PFSK-1 (cell line): Measurements from ENCODE around the gene PDGFD.

Source experiments
- FOXP2 ChIP-seq: optimal IDR thresholded peaks from 2 replicates; pipeline ENCODE3; 2011; ENCODE audit warnings: borderline replicate concordance, control low read depth, inconsistent platforms; ENCODE audit not compliant: insufficient read depth; ENCODE audit errors: extremely low read length, extremely low read depth
- POLR2AphosphoS5 ChIP-seq: IDR thresholded peaks from 2 replicates; pipeline ENCODE4 v1.6.1; 2012; ENCODE audit warnings: low read depth, mild to moderate bottlenecking, control low read depth, low read length, moderate library complexity
- SIN3A ChIP-seq: IDR thresholded peaks from 2 replicates; pipeline ENCODE4 v1.6.1; 2012; ENCODE audit warnings: mild to moderate bottlenecking, low read length, moderate library complexity, borderline replicate concordance; ENCODE audit not compliant: insufficient read depth
- TAF1 ChIP-seq: IDR thresholded peaks from 2 replicates; pipeline ENCODE4 v1.6.1; 2012; ENCODE audit warnings: low read length, control low read depth, borderline replicate concordance; ENCODE audit not compliant: insufficient read depth
- TF ChIP-seq, protein P1 (sequence below), 2 experiments: IDR thresholded peaks; 2 replicates each; pipeline versions ENCODE4 v1.6.1 to v1.8.0; 2011 to 2012; ENCODE audit warnings: low read depth in 2 of 2, low read length in 2 of 2, control low read depth in 1 of 2, inconsistent platforms in 1 of 2, mild to moderate bottlenecking in 1 of 2, moderate library complexity in 1 of 2; ENCODE audit not compliant: insufficient read depth in 1 of 2

The PDGFD gene

DNA sequence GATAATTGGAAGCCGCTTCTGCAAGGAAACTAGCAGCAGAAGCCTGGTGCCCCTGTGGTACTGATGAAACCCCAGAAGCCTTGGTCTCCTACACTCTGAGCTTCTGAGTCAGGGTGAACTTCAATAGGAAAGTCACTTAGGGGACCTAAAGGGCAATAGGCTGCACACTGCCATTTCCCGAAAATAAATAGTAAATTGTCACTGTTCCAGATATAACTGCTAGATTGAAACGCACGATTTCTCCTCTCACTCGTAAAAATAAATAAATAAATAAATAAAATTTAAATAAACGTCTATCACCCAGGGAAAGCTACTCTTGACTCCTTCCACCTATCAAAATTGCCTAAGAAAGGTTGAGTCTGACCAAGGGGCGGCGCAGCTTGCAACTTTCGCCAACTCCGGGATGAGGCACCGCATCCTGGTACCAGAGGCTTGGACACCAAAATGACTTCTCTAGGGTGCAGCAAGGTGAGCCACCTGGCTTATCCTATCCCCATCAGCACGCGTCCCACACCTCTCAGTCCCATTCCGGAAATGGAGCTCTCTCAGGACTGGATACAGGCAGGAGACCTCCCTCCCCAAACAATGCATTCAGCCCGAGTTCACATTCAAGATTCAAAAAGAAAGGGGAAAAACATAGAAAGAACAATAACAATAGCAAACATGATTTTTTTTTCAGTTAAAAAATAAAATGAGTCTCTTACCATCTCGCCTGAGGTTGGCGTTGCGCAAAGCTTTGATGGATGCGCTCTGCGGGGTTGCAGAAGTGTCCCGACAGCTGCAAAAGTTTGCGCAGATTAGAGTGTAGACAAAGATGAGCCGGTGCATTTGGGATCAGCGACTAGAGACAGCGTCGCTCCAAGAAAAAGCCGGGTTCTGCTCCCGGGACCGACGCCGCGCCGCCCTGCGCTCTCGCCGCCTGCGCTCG is 583 bp downstream of the PDGFD start:
- TF ChIP-seq FOXP2, result no peak
- TF ChIP-seq, protein P1, sequence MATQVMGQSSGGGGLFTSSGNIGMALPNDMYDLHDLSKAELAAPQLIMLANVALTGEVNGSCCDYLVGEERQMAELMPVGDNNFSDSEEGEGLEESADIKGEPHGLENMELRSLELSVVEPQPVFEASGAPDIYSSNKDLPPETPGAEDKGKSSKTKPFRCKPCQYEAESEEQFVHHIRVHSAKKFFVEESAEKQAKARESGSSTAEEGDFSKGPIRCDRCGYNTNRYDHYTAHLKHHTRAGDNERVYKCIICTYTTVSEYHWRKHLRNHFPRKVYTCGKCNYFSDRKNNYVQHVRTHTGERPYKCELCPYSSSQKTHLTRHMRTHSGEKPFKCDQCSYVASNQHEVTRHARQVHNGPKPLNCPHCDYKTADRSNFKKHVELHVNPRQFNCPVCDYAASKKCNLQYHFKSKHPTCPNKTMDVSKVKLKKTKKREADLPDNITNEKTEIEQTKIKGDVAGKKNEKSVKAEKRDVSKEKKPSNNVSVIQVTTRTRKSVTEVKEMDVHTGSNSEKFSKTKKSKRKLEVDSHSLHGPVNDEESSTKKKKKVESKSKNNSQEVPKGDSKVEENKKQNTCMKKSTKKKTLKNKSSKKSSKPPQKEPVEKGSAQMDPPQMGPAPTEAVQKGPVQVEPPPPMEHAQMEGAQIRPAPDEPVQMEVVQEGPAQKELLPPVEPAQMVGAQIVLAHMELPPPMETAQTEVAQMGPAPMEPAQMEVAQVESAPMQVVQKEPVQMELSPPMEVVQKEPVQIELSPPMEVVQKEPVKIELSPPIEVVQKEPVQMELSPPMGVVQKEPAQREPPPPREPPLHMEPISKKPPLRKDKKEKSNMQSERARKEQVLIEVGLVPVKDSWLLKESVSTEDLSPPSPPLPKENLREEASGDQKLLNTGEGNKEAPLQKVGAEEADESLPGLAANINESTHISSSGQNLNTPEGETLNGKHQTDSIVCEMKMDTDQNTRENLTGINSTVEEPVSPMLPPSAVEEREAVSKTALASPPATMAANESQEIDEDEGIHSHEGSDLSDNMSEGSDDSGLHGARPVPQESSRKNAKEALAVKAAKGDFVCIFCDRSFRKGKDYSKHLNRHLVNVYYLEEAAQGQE (IDR thresholded peaks at IDR 0.05; ENCODE audit: insufficient read depth in 1 of 2, low read depth in 2 of 2, low read length in 2 of 2), result no peak
- TF ChIP-seq TAF1, result no peak
- no peak for TF ChIP-seq SIN3A
- TF ChIP-seq POLR2AphosphoS5, result no peak

GRCh38 chr11:104161751-104162450 is 2.0 kb downstream of the PDGFD start:
- TF ChIP-seq FOXP2 (no peak), SIN3A (no peak), TAF1 (no peak), POLR2AphosphoS5 (no peak)
- TF ChIP-seq, protein P1 (IDR thresholded peaks at IDR 0.05; ENCODE audit: insufficient read depth in 1 of 2, low read depth in 2 of 2, low read length in 2 of 2), result no peak

DNA sequence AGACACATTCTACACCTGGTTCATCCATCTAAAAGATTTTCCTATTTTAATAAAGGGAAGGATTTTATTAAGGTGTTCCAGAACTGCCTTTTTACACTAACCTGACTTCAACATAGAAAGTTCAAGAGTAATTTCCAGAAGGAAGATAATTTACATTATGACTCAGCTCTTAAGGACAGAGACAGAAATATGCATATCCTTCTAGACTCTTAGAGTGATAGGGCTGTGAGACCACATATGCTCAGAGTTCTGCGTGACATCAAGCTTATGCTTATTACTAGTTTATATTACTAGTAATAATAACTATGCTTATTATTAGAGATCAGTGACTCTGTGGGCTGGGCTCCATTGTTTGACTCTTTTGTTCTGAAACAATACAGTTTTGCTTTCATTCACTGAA is 4.6 kb downstream of the PDGFD start:
- TF ChIP-seq POLR2AphosphoS5, result no peak
- TF ChIP-seq, protein P1 (IDR thresholded peaks at IDR 0.05; ENCODE audit: insufficient read depth in 1 of 2, low read depth in 2 of 2, low read length in 2 of 2), result no peak

DNA sequence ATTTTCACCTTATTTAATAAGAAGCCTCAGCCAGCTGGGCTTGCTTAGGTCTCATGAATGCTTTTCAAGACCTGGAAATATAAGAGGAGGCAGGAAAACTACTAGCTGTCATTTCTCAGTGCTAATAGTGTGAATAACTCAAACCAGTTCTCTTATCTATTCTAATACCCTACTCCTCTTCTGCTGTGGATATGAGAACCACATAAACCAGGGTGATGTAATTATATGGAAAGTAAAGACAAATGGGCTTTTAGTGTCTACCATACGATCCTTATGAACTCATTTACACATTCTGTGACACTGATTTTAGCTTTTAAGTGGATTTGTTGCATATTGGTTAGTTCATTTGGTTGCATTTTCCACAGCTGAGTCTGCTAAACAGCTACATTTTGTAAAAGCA is 8.6 kb downstream of the PDGFD start:
- TF ChIP-seq SIN3A, result no peak
- no peak for TF ChIP-seq POLR2AphosphoS5
- TF ChIP-seq, protein P1 (IDR thresholded peaks at IDR 0.05; ENCODE audit: insufficient read depth in 1 of 2, low read depth in 2 of 2, low read length in 2 of 2), result no peak

DNA sequence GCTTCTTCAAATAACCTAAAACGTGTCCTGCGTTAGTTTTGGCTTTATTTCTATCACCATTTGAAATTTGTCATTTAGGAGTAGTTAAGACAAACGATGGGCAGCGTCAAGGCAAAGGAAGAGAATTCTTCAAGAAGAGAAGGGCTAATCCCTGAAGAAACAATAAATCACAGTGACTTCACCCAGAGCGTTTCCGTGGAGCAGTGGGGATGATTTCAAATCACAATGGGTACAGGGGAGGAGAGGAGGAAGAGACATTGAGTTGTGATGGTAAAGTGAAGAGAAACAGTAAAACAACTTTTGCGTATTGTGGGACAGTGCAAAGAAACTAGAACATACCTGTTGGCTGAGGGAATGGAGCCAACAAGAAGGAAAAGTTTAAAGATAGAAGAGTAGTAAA is 9.7 kb downstream of the PDGFD start:
- TF ChIP-seq SIN3A (no peak), FOXP2 (no peak), TAF1 (no peak), POLR2AphosphoS5 (no peak)
- TF ChIP-seq, protein P1 (IDR thresholded peaks at IDR 0.05; ENCODE audit: insufficient read depth in 1 of 2, low read depth in 2 of 2, low read length in 2 of 2), result no peak
